DND-41 (cell line): ENCODE results near the gene ABL2.

Experiments
- CTCF ChIP-seq: IDR thresholded peaks from 2 replicates; pipeline ENCODE4 v1.5.1; 2012; ENCODE audit warnings: borderline replicate concordance, low read length, moderate library complexity, mild to moderate bottlenecking; ENCODE audit not compliant: poor library complexity, severe bottlenecking; ENCODE audit errors: extremely low read depth
- EZH2 ChIP-seq: IDR thresholded peaks from 3 replicates; pipeline ENCODE4 v1.6.1; 2012; ENCODE audit warnings: borderline replicate concordance, low read depth, mild to moderate bottlenecking, moderate library complexity, low read length, inconsistent platforms; ENCODE audit not compliant: severe bottlenecking

DNA sequence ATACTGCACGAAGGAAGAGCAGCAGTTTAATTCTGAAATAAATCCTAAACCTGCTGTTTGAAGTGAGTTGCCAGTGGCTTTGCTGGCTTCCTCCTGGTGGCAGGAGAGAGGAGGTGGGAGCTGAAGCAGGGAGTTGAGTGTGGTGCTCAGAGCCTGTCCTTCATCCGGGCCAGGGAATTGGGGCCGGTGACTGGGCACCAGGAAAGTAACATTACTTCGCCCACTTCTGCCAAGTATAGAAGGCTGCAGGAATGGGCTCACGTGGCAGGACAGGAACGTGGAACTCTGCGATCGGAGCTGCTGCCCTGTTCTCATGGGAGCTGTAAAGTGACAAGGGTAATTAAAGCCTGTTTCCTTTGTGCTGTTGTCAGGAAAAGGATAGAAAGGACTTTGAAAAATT is 139.0 kb downstream of the ABL2 start:
- no peak for TF ChIP-seq CTCF
- TF ChIP-seq EZH2: no peak
